HG03571 (cell line): ENCODE measurements around the gene RIOK3.
"Not testable (repeated sequence)": the region's sequence is repeated elsewhere in the genome, so short reads cannot be mapped to it uniquely, and the experiment has no call there.

Source experiments
- ATAC-seq: cut with Tn5 transposase; IDR thresholded peaks from one replicate; pipeline ENCODE4 v1.9.1; 2021; ENCODE audit not compliant: unreplicated experiment

RIOK3 gene

GRCh38 chr18:23452728-23453679, at the start of gene RIOK3:
Gene RIOK3 (plus strand): TSS chr18:23453287. CDS start chr18:23453440, 153 bp downstream.
- peak; percentile 96 for ATAC-seq

- no peak for ATAC-seq
These were observed 49.8 kb upstream of the RIOK3 start for GRCh38 chr18:23403310-23403709.

GRCh38 chr18:23405636-23406035, 47.5 kb upstream of the RIOK3 start:
- no peak for ATAC-seq

- ATAC-seq, result no peak
These were observed 46.8 kb upstream of the RIOK3 start for GRCh38 chr18:23406271-23406787.

- no peak for ATAC-seq
These were observed 40.6 kb upstream of the RIOK3 start for GRCh38 chr18:23412351-23412964.

- ATAC-seq, result no peak
These were observed 37.6 kb upstream of the RIOK3 start for GRCh38 chr18:23415515-23415914.

GRCh38 chr18:23416298-23416697, 36.8 kb upstream of the RIOK3 start:
- ATAC-seq, result no peak

- no peak for ATAC-seq
These were observed 31.8 kb upstream of the RIOK3 start for GRCh38 chr18:23421277-23421676.

GRCh38 chr18:23422751-23423418, 30.2 kb upstream of the RIOK3 start:
- peak; percentile 92 for ATAC-seq

- no peak for ATAC-seq
These were observed 28.5 kb upstream of the RIOK3 start for GRCh38 chr18:23424616-23425015.

GRCh38 chr18:23428821-23429220, 24.3 kb upstream of the RIOK3 start:
- no peak for ATAC-seq

GRCh38 chr18:23429538-23429937, 23.5 kb upstream of the RIOK3 start:
- ATAC-seq, result not testable (repeated sequence)

- no peak for ATAC-seq
These were observed 19.7 kb upstream of the RIOK3 start for GRCh38 chr18:23433360-23433759.

- peak; percentile 88 for ATAC-seq
These were observed 15.6 kb upstream of the RIOK3 start for GRCh38 chr18:23437357-23438045.

GRCh38 chr18:23438046-23438377, 15.1 kb upstream of the RIOK3 start:
- no peak for ATAC-seq

GRCh38 chr18:23438608-23439366, 14.3 kb upstream of the RIOK3 start:
- no peak for ATAC-seq

- no peak for ATAC-seq
These were observed 13.0 kb upstream of the RIOK3 start for GRCh38 chr18:23440131-23440530.

- no peak for ATAC-seq
These were observed 10.1 kb upstream of the RIOK3 start for GRCh38 chr18:23442958-23443357.

GRCh38 chr18:23448291-23448690, 4.8 kb upstream of the RIOK3 start:
- no peak for ATAC-seq

GRCh38 chr18:23450022-23450421, 3.1 kb upstream of the RIOK3 start:
- no peak for ATAC-seq
